Measurements from ENCODE around the gene KYNU.

- TF ChIP-seq CTCF (IDR thresholded peaks at IDR 0.05; ENCODE audit: borderline replicate concordance, extremely low read depth, low read length, poor library complexity, severe bottlenecking) (no peak), EZH2 (IDR thresholded peaks at IDR 0.05; ENCODE audit: borderline replicate concordance, low read depth, low read length, severe bottlenecking) (no peak)
Measured at GRCh38 chr2:142870526-142870925, 6.9 kb upstream of the KYNU start.

Measured in DND-41 (cell line).